GM21360 (cell line): Measurements from ENCODE around the gene EMID1.

Experiments
- ATAC-seq: cut with Tn5 transposase; IDR thresholded peaks from one replicate; pipeline ENCODE4 v1.9.1; 2021; ENCODE audit warnings: mild to moderate bottlenecking, moderate library complexity; ENCODE audit not compliant: unreplicated experiment

Gene EMID1

GRCh38 chr22:29258407-29259252, 52.9 kb downstream of the EMID1 start:
- ATAC-seq = no peak

- no peak for ATAC-seq
Measured at GRCh38 chr22:29259253-29259899, 53.7 kb downstream of the EMID1 start.

DNA sequence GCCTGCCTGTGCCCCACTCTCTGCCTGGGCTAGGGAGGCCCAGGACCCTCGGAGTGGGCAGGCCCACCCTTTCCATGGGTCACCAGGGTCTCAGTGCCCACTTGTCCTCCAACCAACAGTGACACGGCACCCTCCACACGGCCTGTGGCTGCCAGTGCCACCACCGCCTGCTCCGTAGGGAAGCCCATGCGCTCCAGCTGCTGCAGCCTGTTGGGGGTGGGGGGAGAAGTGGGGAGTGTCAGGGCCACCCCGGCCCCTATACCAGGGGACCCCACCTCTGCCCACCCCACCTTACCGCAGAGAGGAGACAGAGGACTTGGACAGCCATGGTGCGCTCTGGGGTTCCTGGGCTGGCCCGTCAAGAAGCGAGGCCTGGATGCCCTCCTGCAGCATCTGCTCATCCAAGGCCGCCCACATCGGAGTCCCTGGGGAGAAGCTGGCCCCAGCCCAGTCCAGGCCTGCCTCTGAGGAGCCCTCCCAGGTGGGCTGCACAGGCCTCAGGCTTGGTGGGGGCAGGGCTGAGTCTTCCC, 54.4 kb downstream of the EMID1 start:
- ATAC-seq = no peak

- ATAC-seq = no peak
Measured at GRCh38 chr22:29260601-29261315, 55.1 kb downstream of the EMID1 start.

DNA sequence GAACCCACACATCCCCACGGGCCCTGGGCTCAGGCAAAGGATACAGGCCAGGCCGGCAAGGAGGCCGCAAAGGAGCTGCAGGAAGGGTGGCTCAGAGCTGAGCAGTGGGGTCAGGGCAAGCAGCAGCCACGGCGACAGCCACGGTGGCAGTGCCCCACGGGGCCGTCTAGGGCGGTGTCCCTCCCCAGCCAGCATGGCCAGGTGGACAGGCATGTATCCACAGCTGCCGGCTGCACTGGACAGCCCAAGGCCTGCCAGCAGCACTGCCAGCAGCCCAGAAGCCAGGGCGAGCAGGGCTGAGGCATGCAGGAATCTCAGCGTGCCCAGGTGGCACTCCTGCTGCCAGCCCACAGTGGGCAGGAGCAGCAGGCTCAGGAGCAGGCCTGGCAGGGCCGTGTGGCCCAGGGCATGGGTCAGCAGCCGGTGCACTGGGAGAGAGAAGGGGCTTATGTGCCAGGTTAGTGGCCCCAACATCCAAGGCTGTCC, 58.1 kb downstream of the EMID1 start:
- no peak for ATAC-seq

DNA sequence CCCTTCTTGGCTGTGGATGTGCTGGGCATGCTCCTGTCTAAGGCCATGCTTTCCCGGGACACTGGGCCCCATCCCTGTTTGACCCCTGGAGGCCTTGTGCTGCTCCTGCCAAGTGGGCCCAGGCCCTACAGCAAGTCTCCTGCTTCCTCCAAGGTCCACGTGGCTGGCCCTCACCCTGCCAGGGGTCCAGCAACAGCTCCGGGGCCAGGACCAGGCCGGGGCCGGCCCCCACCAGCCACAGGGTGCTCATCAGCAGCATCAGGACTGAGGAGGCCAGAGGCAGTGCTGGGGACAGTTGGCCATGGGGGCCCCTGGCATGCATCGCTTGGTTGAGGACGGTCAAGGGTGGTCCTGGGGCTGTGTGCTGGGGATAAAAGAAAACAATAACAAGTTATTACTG, 59.6 kb downstream of the EMID1 start:
- ATAC-seq = no peak

DNA sequence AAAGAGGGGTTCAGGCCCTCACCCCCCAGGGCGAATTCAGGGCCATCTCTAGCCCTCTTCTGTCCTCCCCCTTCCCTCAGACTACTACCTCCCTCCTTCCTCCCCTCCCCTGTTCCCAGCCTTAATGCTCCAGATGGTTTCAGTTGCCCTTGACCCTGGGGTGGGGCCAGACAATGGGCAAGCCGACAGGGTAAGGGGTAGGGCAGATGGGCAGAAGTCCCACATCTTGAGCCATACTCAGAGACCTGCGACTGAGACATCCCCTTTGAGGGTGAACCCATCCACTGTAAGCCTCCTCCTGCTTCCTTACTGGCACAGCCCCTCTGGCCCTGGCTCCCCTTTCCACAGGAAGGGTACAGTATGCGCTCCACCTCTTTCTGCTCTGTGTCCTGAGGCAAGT, 60.2 kb downstream of the EMID1 start:
- ATAC-seq = no peak

- ATAC-seq = no peak
Measured at GRCh38 chr22:29266564-29267461, 61.1 kb downstream of the EMID1 start.

DNA sequence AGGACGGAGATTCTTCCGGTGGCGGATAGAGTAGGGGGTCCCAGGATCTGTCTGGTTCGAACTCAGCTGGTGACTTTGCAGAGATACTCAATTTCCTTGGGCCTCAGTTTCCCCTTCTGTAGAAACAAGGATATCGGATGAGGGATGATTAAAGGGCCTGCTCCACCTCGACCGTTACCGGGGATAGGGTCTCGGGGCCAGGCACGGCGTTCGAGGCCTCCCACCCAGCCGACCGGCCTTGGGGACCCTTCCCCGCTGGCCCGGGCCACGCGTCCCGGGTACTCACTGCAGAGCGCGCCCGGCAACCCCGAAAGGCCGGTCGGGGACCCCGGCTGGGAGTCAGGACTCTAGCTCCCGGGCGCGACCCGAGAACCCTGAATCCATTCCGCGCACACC, 61.8 kb downstream of the EMID1 start:
- no peak for ATAC-seq

- peak; percentile 70 for ATAC-seq
Measured at GRCh38 chr22:29267858-29268510, 62.3 kb downstream of the EMID1 start, which contains the start of the genes EWSR1 and RHBDD3. TSS of gene EWSR1 (plus strand) at chr22:29268268. CDS start at chr22:29268337, 69 bp downstream. TSS of gene RHBDD3 (minus strand) at chr22:29267981. CDS start at chr22:29265626, 2,355 bp downstream.

GRCh38 chr22:29268511-29269229, 63.0 kb downstream of the EMID1 start:
- ATAC-seq = no peak

GRCh38 chr22:29269230-29269604, 63.5 kb downstream of the EMID1 start:
- no peak for ATAC-seq

DNA sequence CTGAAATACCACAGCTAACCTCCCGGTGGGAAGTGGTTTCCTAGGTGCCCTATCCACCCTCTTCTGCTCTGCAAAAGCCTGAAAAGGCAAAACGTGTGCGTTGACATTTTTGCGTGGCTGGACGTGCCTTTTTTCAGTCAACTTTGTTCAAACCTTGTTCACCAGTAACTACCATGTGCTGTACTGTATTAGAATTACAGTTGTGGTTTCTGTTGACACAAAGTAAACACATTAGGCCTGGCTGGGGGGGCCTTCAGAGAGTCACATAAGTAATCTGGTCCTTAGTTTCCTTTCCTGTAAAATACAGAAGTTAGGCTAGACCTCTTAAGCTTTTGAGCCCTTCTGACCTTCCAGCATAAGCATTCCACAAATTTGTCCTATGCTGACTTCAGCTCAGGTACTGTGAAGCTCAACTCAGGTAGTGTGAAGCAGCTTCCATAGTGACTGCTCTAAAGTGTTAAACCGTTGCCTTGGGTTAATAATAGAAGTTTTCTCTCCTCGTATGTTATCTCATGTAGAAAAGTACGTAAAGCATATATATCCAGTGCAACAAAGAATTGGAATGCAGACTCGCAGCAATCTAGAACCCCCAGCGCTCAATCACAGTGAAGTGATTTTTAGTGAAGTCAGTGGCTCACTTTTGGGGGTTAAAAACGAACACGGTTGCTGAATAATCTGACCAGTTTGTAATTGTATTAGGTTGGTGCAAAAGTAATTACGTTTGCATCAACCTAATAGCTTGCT, 64.2 kb downstream of the EMID1 start:
- no peak for ATAC-seq

GRCh38 chr22:29270475-29271271, 65.0 kb downstream of the EMID1 start:
- no peak for ATAC-seq

DNA sequence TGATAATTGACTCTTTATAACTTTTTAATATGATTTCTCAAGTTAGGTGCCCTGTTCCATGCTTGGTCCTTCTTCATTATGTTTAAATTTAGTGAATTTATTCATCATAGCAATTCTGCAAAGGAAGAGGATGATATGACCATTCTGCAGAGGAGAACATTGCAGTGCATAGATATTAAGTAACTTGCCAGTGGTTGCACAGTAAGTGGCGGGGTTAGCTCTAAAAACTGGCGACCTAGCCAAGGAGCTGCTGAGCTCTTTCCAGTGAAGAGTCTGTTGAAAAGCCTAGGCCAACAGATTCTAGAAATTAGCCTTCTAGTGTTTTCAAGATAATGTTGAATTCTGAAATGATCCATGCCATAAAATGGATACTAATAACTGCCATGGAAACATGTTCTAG, 66.9 kb downstream of the EMID1 start:
- ATAC-seq = no peak

- ATAC-seq = no peak
Measured at GRCh38 chr22:29275167-29275566, 69.5 kb downstream of the EMID1 start.

GRCh38 chr22:29275819-29276565, 70.3 kb downstream of the EMID1 start:
- ATAC-seq = no peak
